ENCODE data around the gene SPAG6. TPM values are rescaled to one million over a fixed set of nuclear protein-coding genes. Genes with fewer than 3 reads are reported as not detected.

SPAG6 gene
- total and polyA plus RNA-seq, 2 of the 4 experiments (the other 2 are of a cell fraction), result not detected

- WGBS, 2 experiments (ENCODE audit: extremely low coverage in 2 of 2, insufficient read length in 1 of 2), result no CpG with 5 or more reads among the region's 7 CpGs
- intact Hi-C loops (cut with micrococcal nuclease), result no loop called here
- no TSS peak for BruUV-seq (replicated peaks)
Measured at GRCh38 chr10:22451346-22451745, 106.0 kb downstream of the SPAG6 start.

More at GRCh38 chr10:22451346-22451745, 106.0 kb downstream of the SPAG6 start:
- H2AFZ ChIP-seq (replicated peaks; ENCODE audit: low read length, poor library complexity), result no peak overlapping the region
- DNase-seq, result no peak
- ChIA-PET CTCF (no interaction called here), POLR2A (ENCODE audit: unreplicated experiment) (no interaction called here)
- H4K8ac ChIP-seq (ENCODE audit: low read depth in 2 of 2, low read length in 2 of 2), result no peak overlapping the region
- peaks cover 16% of the 10 kb centered on the region for H3K27me3 ChIP-seq (ENCODE audit: control insufficient read depth, insufficient read depth, low read length)
- H2BK5ac ChIP-seq (ENCODE audit: low read depth, low read length, poor library complexity, severe bottlenecking), result no peak overlapping the region
- no peak overlapping the region for H3K14ac ChIP-seq (replicated peaks; ENCODE audit: low read depth, low read length)
- no peak overlapping the region for H3K18ac ChIP-seq (ENCODE audit: low read depth, low read length)
- H3K4me3 ChIP-seq (ENCODE audit: insufficient read depth, low read depth, low read length), result no peak overlapping the region
- H3K4ac ChIP-seq (ENCODE audit: low read depth, low read length), result no peak overlapping the region
- dilution Hi-C loops (cut with HindIII; ENCODE audit: low sequenced_read_pairs, unreplicated experiment) (no loop called here), in situ Hi-C loops (cut with MboI; ENCODE audit: low sequenced_read_pairs) (no loop called here)
- no peaks in the 10 kb centered on the region for H3K4me1 ChIP-seq (ENCODE audit: control insufficient read depth, insufficient read depth, low read length)
- no peak overlapping the region for H2BK15ac ChIP-seq (ENCODE audit: low read depth, low read length)
- H3K36me3 ChIP-seq (ENCODE audit: control insufficient read depth, insufficient read depth, low read length), result no peaks in the 10 kb centered on the region
- H4K91ac ChIP-seq (ENCODE audit: insufficient read depth, low read depth, low read length), result no peak overlapping the region
- TF ChIP-seq ELK1 (IDR thresholded peaks at IDR 0.05; ENCODE audit: borderline replicate concordance, low read depth, low read length) (no peak), MAZ (IDR thresholded peaks at IDR 0.05; ENCODE audit: borderline replicate concordance, low read depth, low read length) (no peak), SMC3 (IDR thresholded peaks at IDR 0.05; ENCODE audit: low read depth, low read length) (no peak), USF2 (IDR thresholded peaks at IDR 0.05; ENCODE audit: low read depth, low read length) (no peak), CHD1 (IDR thresholded peaks at IDR 0.05; ENCODE audit: low read depth, low read length) (no peak), RAD21 (IDR thresholded peaks at IDR 0.05; ENCODE audit: low read length) (no peak), RFX5 (IDR thresholded peaks at IDR 0.05; ENCODE audit: low read depth, low read length) (no peak), FOS (IDR thresholded peaks at IDR 0.05; ENCODE audit: low read depth, low read length) (no peak), BHLHE40 (IDR thresholded peaks at IDR 0.05; ENCODE audit: low read depth, low read length) (no peak), NFE2L2 (IDR thresholded peaks at IDR 0.05; ENCODE audit: low read depth, low read length) (no peak), POLR2A (IDR thresholded peaks at IDR 0.05; ENCODE audit: low read depth, low read length) (no peak), RCOR1 (IDR thresholded peaks at IDR 0.05; ENCODE audit: insufficient replicate concordance, low read length) (no peak)
- no peak overlapping the region for H2BK20ac ChIP-seq (ENCODE audit: low read depth, low read length)
- no peak overlapping the region for H2AK5ac ChIP-seq (ENCODE audit: low read depth, low read length)
- no peak overlapping the region for H3K56ac ChIP-seq (ENCODE audit: extremely low read depth, insufficient read depth, low read length)
- no peak overlapping the region for H2BK120ac ChIP-seq (ENCODE audit: low read depth, low read length)
- H3K23ac ChIP-seq (ENCODE audit: low read depth, low read length), result no peak overlapping the region
- H4K5ac ChIP-seq (ENCODE audit: low read depth, low read length), result no peak overlapping the region
- no peak overlapping the region for H3K9ac ChIP-seq (ENCODE audit: low read depth, low read length)
- no peaks in the 10 kb centered on the region; the same call in 1 of the 2 replicates for H3K9me1 ChIP-seq (ENCODE audit: insufficient read depth, low read length)
- ATAC-seq (ENCODE audit: low read depth), result no peak
- H2AK9ac ChIP-seq (replicated peaks; ENCODE audit: low read depth, low read length, poor library complexity), result no peak overlapping the region
- no peaks in the 10 kb centered on the region for H3K9me3 ChIP-seq (ENCODE audit: control insufficient read depth, insufficient read depth, low read length)
- H4K20me1 ChIP-seq (ENCODE audit: insufficient read depth, low read length), result no peaks in the 10 kb centered on the region
- no peak overlapping the region for H3K27ac ChIP-seq (ENCODE audit: insufficient read depth, low read length)
- no peak overlapping the region for H3K4me2 ChIP-seq (ENCODE audit: low read depth, low read length)
- H3K79me1 ChIP-seq (ENCODE audit: low read depth in 1 of 2, low read length in 2 of 2), result no peaks in the 10 kb centered on the region
